VCaP (cell line): ENCODE measurements around the gene NPHP1.
"Not testable (repeated sequence)": the region's sequence is repeated elsewhere in the genome, so short reads cannot be mapped to it uniquely, and the experiment has no call there.

Experiments used
- H3K27ac ChIP-seq: fragments of 450-650 bp; 2 replicates; pipeline ENCODE4 v1.5.1; 2017
- CTCF ChIP-seq: fragments of 450-650 bp; conservative IDR thresholded peaks from 2 replicates; pipeline ENCODE4 v1.5.1; 2017; ENCODE audit warnings: mild to moderate bottlenecking, moderate library complexity

The NPHP1 gene

GRCh38 chr2:110167326-110168000 lies 37.4 kb downstream of the NPHP1 start:
- H3K27ac ChIP-seq, result no peak overlapping the region
- no peak for TF ChIP-seq CTCF

- H3K27ac ChIP-seq, result no peak overlapping the region
- no peak for TF ChIP-seq CTCF
Measured at GRCh38 chr2:110166266-110166665, 38.5 kb downstream of the NPHP1 start.

- TF ChIP-seq CTCF, result peak; percentile 92
- no peak overlapping the region for H3K27ac ChIP-seq
Measured at GRCh38 chr2:110157153-110157793, 47.5 kb downstream of the NPHP1 start.

GRCh38 chr2:110154828-110155227 lies 50.0 kb downstream of the NPHP1 start:
- H3K27ac ChIP-seq, result not testable (repeated sequence)

- H3K27ac ChIP-seq, result not testable (repeated sequence)
Measured at GRCh38 chr2:110154188-110154587, 50.6 kb downstream of the NPHP1 start.

GRCh38 chr2:110153416-110153815 lies 51.4 kb downstream of the NPHP1 start:
- H3K27ac ChIP-seq, result no peak overlapping the region
- TF ChIP-seq CTCF, result no peak

- TF ChIP-seq CTCF, result no peak
- H3K27ac ChIP-seq, result no peak overlapping the region
Measured at GRCh38 chr2:110152943-110153342, 51.9 kb downstream of the NPHP1 start.

- TF ChIP-seq CTCF, result no peak
- H3K27ac ChIP-seq, result no peak overlapping the region
Measured at GRCh38 chr2:110149330-110150220, 55.2 kb downstream of the NPHP1 start.
